ENCODE results near the gene CDC20. TPM values are rescaled to one million over a fixed set of nuclear protein-coding genes. Genes with fewer than 3 reads are reported as not detected.

CDC20 gene
- total and polyA plus RNA-seq, 10 of the 15 experiments (the other 5 are each of a cell fraction or from before 2014, with no cell fraction given): 36.3 to 347 (median 150) TPM

GRCh38 chr1:43340559-43340958, 18.2 kb upstream of the CDC20 start (continued):
- TF ChIP-seq JUND (IDR thresholded peaks at IDR 0.05; ENCODE audit: low read depth, low read length): no peak
- TF ChIP-seq CBX5 (IDR thresholded peaks at IDR 0.05; ENCODE audit: low read depth): no peak
- TF ChIP-seq SKIL (IDR thresholded peaks at IDR 0.05; ENCODE audit: low read depth, poor library complexity, severe bottlenecking): no peak
- TF ChIP-seq NKRF (conservative IDR thresholded peaks at IDR 0.05): no peak

GRCh38 chr1:43344267-43344850, 14.4 kb upstream of the CDC20 start:
- no peak for FAIRE-seq
- intact Hi-C loops (cut with micrococcal nuclease; ENCODE audit: unreplicated experiment): no loop called here
- SMC1A ChIA-PET (ENCODE audit: uncharacterized antibody, unreplicated experiment): interaction anchor here (1.5 kb wide), 1 partner anchor 101 kb away, joined by 3 read pairs; no protein-coding TSS in a partner anchor
- POLR2A ChIA-PET: no interaction called here
- no peak overlapping the region for H2AFZ ChIP-seq (ENCODE audit: control insufficient read depth, low read depth, low read length)
- no peaks in the 10 kb centered on the region for H4K20me1 ChIP-seq (ENCODE audit: control insufficient read depth, insufficient read depth)
- no peak overlapping the region for H3K4me3 ChIP-seq
- H3K27me3 ChIP-seq (replicated peaks in 1 of 2; ENCODE audit: control insufficient read depth in 2 of 2, insufficient read depth in 2 of 2, low read length in 1 of 2): no peaks in the 10 kb centered on the region
- no TSS peak for BruUV-seq (replicated peaks)
- WGBS (ENCODE audit: insufficient coverage, insufficient replicate concordance, low lambda C conversion rate, missing lambda C conversion rate): 68% methylated on average over 4 of the region's 4 CpGs
- no peak overlapping the region for H3K27ac ChIP-seq (ENCODE audit: control insufficient read depth, insufficient read depth)
- RAD21 ChIA-PET (ENCODE audit: unreplicated experiment): no interaction called here
- no peak for ATAC-seq
- no peaks in the 10 kb centered on the region for H3K9me3 ChIP-seq (replicated peaks; ENCODE audit: control insufficient read depth, insufficient read depth, low read length)
- TF ChIP-seq ZNF384 (IDR thresholded peaks at IDR 0.05; ENCODE audit: borderline replicate concordance, low read depth, low read length) (no peak), FOXK2 (IDR thresholded peaks at IDR 0.05) (no peak), ASH2L (IDR thresholded peaks at IDR 0.05; ENCODE audit: borderline replicate concordance, low read depth) (no peak), NR2C2 (IDR thresholded peaks at IDR 0.05; ENCODE audit: borderline replicate concordance, control insufficient read depth, insufficient read length, low read depth) (no peak), YBX1 (IDR thresholded peaks at IDR 0.05) (no peak), HDAC6 (IDR thresholded peaks at IDR 0.05; ENCODE audit: unreplicated experiment) (no peak), ZNF622 (IDR thresholded peaks at IDR 0.05) (no peak)
- H3K4me2 ChIP-seq (ENCODE audit: control insufficient read depth, insufficient read depth): no peak overlapping the region
- H3K36me3 ChIP-seq (ENCODE audit: control insufficient read depth in 2 of 2, insufficient read depth in 2 of 2, low read length in 1 of 2): no peaks in the 10 kb centered on the region
- no peak for DNase-seq (ENCODE audit: low read depth, low spot score)
- H3K4me1 ChIP-seq (ENCODE audit: control insufficient read depth, insufficient read depth, low read length): no peaks in the 10 kb centered on the region
- no peaks in the 10 kb centered on the region for H3K79me2 ChIP-seq (ENCODE audit: control insufficient read depth, insufficient read depth, low read length)
- in situ Hi-C loops (cut with MboI): no loop called here
- no peak overlapping the region for H3K9ac ChIP-seq (ENCODE audit: control insufficient read depth, insufficient read depth, low read length)
- CTCF ChIA-PET: interaction anchor here (1.0 to 1.1 kb wide), 2 partner anchors 9 to 105 kb away, joined by 3 read pairs; no protein-coding TSS in a partner anchor

Measured in GM12878 (cell line).